Measurements from ENCODE around the gene SLC35D3. TPM values are rescaled to one million over a fixed set of nuclear protein-coding genes. Genes with fewer than 3 reads are reported as not detected.

Gene SLC35D3
- polyA plus RNA-seq, 1 experiment = not detected

DNA sequence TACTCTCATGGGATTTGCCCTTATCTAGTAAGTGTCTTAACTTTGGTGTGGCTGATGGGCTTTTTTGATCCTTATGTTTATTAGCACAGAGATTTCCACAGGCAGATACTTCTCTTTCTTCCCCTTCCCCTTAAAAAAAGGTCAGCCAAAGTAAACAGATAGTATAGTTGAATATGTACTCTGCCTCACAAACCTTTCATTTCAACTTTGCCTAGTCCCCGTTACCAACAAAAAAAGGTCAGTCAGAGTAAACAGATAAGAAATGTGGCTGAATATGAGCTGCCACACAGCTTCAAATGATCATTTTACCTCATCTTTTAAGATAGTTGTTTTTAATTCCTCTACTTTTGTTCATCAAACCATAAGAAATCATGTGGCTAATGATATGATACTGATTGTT lies 34.1 kb upstream of the SLC35D3 start:
- Histone ChIP-seq H3K9me3 (ENCODE audit: control insufficient read depth, insufficient read depth, low read length) (no peaks in the 10 kb centered on the region), H3K27ac (ENCODE audit: low read depth, low read length) (no peak overlapping the region), H3K4me3 (ENCODE audit: low read depth, low read length) (no peak overlapping the region), H3K27me3 (ENCODE audit: control insufficient read depth, insufficient read depth, low read length) (no peaks in the 10 kb centered on the region)
- ChIA-PET POLR2A (no interaction called here), CTCF (interaction anchor here (0.7 to 2.2 kb wide), 2 partner anchors 42 to 242 kb away, joined by 3 to 7 read pairs; no protein-coding TSS in a partner anchor)
- TF ChIP-seq, protein P1, sequence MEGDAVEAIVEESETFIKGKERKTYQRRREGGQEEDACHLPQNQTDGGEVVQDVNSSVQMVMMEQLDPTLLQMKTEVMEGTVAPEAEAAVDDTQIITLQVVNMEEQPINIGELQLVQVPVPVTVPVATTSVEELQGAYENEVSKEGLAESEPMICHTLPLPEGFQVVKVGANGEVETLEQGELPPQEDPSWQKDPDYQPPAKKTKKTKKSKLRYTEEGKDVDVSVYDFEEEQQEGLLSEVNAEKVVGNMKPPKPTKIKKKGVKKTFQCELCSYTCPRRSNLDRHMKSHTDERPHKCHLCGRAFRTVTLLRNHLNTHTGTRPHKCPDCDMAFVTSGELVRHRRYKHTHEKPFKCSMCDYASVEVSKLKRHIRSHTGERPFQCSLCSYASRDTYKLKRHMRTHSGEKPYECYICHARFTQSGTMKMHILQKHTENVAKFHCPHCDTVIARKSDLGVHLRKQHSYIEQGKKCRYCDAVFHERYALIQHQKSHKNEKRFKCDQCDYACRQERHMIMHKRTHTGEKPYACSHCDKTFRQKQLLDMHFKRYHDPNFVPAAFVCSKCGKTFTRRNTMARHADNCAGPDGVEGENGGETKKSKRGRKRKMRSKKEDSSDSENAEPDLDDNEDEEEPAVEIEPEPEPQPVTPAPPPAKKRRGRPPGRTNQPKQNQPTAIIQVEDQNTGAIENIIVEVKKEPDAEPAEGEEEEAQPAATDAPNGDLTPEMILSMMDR (IDR thresholded peaks at IDR 0.05; ENCODE audit: low read depth, low read length) = no peak
- DNase-seq (ENCODE audit: low read depth, low spot score) = no peak

DNA sequence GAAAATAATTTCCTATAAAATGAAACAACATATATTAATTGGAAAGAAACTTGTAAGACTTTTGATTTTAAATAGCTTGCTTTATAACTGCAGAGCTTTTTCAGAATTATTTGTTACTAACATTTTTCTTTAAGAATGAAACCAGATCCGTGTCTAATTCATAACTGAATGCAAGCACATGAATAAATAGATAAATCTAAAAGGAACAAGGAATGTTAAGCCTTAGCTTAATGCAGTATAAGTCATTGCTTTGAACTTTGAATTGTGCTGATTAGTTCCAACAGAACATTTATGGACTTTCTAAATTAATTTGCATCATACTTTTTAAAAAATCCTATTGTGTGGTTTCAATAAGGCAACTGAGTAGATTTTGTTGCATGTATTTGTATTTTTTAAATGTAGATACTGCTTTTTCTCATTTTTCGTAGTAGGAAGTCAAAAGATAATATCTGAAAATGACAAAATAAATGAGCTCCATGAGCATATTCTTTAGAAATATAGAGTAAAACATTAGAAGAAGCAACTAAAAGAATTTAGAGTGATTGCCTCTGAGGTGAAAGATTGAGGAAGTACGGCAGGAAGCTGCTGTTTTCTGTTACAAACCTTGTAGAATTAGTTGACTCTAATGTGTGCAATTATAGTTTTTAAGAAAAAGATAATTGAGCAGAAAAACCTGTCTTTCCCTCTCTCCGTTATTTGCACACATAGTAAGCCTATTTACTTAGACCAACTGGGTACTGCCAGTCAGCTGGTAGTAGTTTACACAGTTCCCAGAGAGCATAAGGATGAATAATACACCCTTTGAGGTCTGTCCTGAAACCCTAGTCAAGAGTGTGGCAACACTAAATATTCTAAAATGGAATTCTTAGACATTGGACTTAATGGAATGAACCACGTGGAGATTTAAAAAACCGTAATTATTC lies 32.6 kb upstream of the SLC35D3 start:
- ChIA-PET CTCF (interaction anchor here (0.5 to 2.2 kb wide), 5 partner anchors 30 to 1953 kb away, joined by 3 to 7 read pairs (median 3); no protein-coding TSS in a partner anchor), POLR2A (no interaction called here)
- H3K9me3 ChIP-seq (ENCODE audit: control insufficient read depth, insufficient read depth, low read length) = no peaks in the 10 kb centered on the region
- H3K4me3 ChIP-seq (ENCODE audit: low read depth, low read length) = no peak overlapping the region
- TF ChIP-seq, protein P1 (IDR thresholded peaks at IDR 0.05; ENCODE audit: low read depth, low read length) = no peak
- H3K27ac ChIP-seq (ENCODE audit: low read depth, low read length) = no peak overlapping the region
- H3K27me3 ChIP-seq (ENCODE audit: control insufficient read depth, insufficient read depth, low read length) = no peaks in the 10 kb centered on the region
- DNase-seq (ENCODE audit: low read depth, low spot score) = no peak

DNA sequence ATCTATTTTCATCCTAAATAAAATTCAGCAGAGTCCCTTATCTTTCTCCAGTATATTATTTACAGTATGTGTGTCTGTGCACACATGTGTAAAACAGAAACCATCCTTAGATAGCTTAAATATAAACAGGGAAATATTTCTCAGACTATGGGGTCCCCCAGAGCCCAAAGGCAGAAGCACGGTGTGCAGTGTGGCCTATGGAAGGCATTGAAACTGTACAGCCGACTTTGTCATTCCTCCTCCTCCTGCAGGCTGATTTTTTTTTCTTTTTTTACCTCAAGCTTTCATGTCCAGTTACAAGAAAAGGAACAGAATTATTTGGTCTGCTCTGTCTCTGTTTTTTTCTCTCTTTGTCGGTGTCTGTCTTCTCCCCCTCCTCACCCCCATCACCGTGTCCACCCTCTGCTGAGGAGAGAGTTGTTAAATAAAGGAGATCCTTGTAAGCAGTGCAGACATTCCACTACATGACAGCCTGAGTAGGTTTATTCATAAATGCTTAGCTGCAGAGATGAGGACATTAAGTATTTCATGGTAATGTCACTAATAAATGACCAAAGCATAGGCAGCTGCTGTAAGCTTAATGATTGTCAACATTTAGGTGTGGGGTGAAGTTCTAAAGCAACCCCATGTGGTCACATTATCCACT lies 31.8 kb upstream of the SLC35D3 start:
- Histone ChIP-seq H3K27me3 (ENCODE audit: control insufficient read depth, insufficient read depth, low read length) (no peaks in the 10 kb centered on the region), H3K9me3 (ENCODE audit: control insufficient read depth, insufficient read depth, low read length) (no peaks in the 10 kb centered on the region), H3K4me3 (ENCODE audit: low read depth, low read length) (no peak overlapping the region), H3K27ac (ENCODE audit: low read depth, low read length) (no peak overlapping the region)
- ChIA-PET POLR2A (no interaction called here), CTCF (interaction anchor here (1.2 to 2.2 kb wide), 2 partner anchors 45 to 364 kb away, joined by 3 to 7 read pairs; no protein-coding TSS in a partner anchor)
- no peak for DNase-seq (ENCODE audit: low read depth, low spot score)
- TF ChIP-seq, protein P1 (IDR thresholded peaks at IDR 0.05; ENCODE audit: low read depth, low read length) = no peak

DNA sequence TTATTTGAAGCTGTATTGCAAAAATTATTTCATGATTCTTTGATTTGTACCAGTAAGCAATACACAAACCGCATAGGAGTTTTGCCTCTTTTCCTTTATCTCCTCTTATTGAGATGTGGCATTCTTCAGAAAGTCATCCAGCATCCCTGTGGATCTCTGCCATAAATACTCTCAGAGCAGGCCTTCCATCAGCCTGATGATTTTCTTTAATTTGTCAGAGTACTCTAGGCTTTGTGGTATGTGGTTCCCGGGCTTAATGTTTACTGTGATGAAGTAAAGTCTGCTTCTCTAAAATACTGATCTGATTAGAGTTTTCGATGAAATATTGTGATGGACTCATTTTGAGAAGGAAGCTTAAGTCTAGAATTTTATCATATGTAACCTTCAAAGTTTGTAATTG lies 31.1 kb upstream of the SLC35D3 start:
- no peaks in the 10 kb centered on the region for H3K9me3 ChIP-seq (ENCODE audit: control insufficient read depth, insufficient read depth, low read length)
- CTCF ChIA-PET = interaction anchor here (2.2 kb wide), 1 partner anchor 46 kb away, joined by 7 read pairs; no protein-coding TSS in a partner anchor
- no peak overlapping the region for H3K27ac ChIP-seq (ENCODE audit: low read depth, low read length)
- no peaks in the 10 kb centered on the region for H3K27me3 ChIP-seq (ENCODE audit: control insufficient read depth, insufficient read depth, low read length)
- POLR2A ChIA-PET = interaction anchor here (0.6 kb wide), 1 partner anchor 9 kb away, joined by 5 read pairs; no protein-coding TSS in a partner anchor
- no peak overlapping the region for H3K4me3 ChIP-seq (ENCODE audit: low read depth, low read length)
- TF ChIP-seq, protein P1 (IDR thresholded peaks at IDR 0.05; ENCODE audit: low read depth, low read length) = no peak
- no peak for DNase-seq (ENCODE audit: low read depth, low spot score)
